ENCODE data around the gene RNGTT.

Gene RNGTT

DNA sequence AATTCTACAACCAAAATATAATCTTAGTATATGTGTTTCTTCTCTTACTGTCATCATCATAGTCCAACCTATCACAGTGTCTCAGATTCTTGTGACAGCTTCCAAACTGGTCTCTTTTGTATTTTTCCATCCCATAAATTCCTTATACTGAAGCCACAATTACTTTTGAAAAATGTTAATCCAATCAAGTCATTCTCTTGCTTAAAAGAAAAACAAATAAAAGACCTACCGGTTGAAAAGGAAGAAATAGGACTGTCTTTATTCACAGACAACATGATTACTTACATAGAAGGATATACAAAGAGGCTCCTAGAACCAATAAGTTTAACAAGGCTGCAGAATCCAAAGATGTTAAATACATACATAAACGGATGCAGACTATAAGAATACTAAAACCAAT, 339.9 kb downstream of the RNGTT start:
- no peaks in the 10 kb centered on the region for H3K4me1 ChIP-seq
- no peak overlapping the region for H2AFZ ChIP-seq
- H3K36me3 ChIP-seq (ENCODE audit: control insufficient read depth, insufficient read depth, low read length), result no peaks in the 10 kb centered on the region
- no peaks in the 10 kb centered on the region for H3K9me3 ChIP-seq (ENCODE audit: control insufficient read depth, low read length)
- H3K4me3 ChIP-seq (ENCODE audit: low read depth, low read length), result no peak overlapping the region
- H3K4me2 ChIP-seq (ENCODE audit: low read length), result no peak overlapping the region
- H3K9ac ChIP-seq, result no peak overlapping the region
- TF ChIP-seq, protein P1, sequence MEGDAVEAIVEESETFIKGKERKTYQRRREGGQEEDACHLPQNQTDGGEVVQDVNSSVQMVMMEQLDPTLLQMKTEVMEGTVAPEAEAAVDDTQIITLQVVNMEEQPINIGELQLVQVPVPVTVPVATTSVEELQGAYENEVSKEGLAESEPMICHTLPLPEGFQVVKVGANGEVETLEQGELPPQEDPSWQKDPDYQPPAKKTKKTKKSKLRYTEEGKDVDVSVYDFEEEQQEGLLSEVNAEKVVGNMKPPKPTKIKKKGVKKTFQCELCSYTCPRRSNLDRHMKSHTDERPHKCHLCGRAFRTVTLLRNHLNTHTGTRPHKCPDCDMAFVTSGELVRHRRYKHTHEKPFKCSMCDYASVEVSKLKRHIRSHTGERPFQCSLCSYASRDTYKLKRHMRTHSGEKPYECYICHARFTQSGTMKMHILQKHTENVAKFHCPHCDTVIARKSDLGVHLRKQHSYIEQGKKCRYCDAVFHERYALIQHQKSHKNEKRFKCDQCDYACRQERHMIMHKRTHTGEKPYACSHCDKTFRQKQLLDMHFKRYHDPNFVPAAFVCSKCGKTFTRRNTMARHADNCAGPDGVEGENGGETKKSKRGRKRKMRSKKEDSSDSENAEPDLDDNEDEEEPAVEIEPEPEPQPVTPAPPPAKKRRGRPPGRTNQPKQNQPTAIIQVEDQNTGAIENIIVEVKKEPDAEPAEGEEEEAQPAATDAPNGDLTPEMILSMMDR (IDR thresholded peaks at IDR 0.05), result no peak
- H3K27me3 ChIP-seq (ENCODE audit: control insufficient read depth, insufficient read depth, low read length), result no peaks in the 10 kb centered on the region
- H3K79me2 ChIP-seq, result no peaks in the 10 kb centered on the region
- no peak overlapping the region for H3K27ac ChIP-seq

DNA sequence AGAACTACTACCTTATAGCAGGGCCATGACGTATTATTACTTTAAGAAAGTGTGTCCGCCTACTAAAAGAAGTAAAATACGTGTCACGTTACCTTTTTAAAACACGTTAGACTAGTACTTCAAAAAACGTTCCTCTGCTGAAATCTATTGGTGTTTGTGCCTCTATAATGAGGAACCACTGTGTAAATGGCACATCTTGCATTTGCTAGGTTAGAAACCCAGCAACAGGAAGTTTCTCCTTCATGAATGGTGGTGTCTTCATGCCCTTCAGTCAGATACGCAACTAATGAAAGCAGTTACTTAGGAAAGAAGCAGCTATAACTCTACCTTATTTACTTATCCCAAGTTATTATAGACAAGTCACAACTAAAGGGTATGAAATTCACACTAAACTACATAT, 343.5 kb downstream of the RNGTT start:
- H3K79me2 ChIP-seq, result no peaks in the 10 kb centered on the region
- H3K9ac ChIP-seq, result no peak overlapping the region
- no peak overlapping the region for H3K27ac ChIP-seq
- H3K9me3 ChIP-seq (ENCODE audit: control insufficient read depth, low read length), result no peaks in the 10 kb centered on the region
- TF ChIP-seq, protein P1 (IDR thresholded peaks at IDR 0.05), result no peak
- no peak overlapping the region for H2AFZ ChIP-seq
- H3K4me2 ChIP-seq (ENCODE audit: low read length), result no peak overlapping the region
- H3K36me3 ChIP-seq (ENCODE audit: control insufficient read depth, insufficient read depth, low read length), result no peaks in the 10 kb centered on the region
- H3K4me3 ChIP-seq (ENCODE audit: low read depth, low read length), result no peak overlapping the region
- no peaks in the 10 kb centered on the region for H3K4me1 ChIP-seq
- no peaks in the 10 kb centered on the region for H3K27me3 ChIP-seq (ENCODE audit: control insufficient read depth, insufficient read depth, low read length)

DNA sequence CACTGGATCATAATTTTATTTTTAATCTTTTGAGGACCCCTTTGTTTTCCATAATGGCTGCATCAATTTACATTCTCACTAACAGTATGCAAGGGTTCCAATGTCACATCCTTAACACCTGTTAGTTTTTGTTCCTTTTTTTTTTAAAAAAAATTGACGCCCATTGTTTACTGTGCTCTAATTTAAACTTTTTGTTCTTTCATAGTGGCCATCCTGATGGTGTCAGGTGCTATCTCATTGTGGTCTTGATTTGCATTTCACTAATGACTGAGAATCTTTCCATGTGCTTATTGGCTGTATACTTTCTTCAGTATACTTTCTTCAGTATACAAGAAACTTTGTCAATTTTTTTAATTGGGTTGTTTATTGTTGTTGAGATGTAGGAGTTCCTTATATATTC, 347.0 kb downstream of the RNGTT start:
- Histone ChIP-seq H3K4me3 (ENCODE audit: low read depth, low read length) (no peak overlapping the region), H3K27me3 (ENCODE audit: control insufficient read depth, insufficient read depth, low read length) (no peaks in the 10 kb centered on the region), H3K9me3 (ENCODE audit: control insufficient read depth, low read length) (no peaks in the 10 kb centered on the region), H3K9ac (no peak overlapping the region), H3K36me3 (ENCODE audit: control insufficient read depth, insufficient read depth, low read length) (no peaks in the 10 kb centered on the region), H3K4me2 (ENCODE audit: low read length) (no peak overlapping the region), H3K4me1 (no peaks in the 10 kb centered on the region), H2AFZ (no peak overlapping the region), H3K27ac (no peak overlapping the region), H3K79me2 (no peaks in the 10 kb centered on the region)
- TF ChIP-seq, protein P1 (IDR thresholded peaks at IDR 0.05), result no peak

DNA sequence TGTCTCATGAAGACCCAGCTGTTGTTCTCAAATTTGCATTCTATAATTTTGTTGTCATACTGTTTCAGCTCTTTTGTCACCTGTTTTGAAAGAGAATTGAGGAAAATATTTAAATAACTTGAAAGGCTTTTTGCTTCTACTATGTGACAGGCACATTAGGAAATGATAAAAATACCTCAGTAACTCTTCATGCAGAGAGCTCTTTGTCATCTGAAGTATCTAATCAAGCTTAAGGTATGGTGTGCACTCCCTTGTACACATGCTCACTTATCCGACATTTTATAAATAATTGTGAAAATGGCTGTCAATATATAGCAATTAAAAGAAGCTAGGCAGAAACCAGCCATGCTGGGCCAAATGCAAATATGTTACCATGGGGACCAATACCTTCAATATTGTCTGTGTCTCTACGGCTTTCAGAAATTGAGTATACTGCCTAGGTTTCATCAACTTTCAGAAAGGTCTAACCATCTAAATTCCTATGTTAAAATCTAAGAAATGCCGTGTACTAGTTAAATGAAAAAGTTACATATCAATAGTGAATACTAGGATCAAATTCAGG, 349.0 kb downstream of the RNGTT start:
- Histone ChIP-seq H3K9me3 (ENCODE audit: control insufficient read depth, low read length) (no peaks in the 10 kb centered on the region), H3K27me3 (ENCODE audit: control insufficient read depth, insufficient read depth, low read length) (no peaks in the 10 kb centered on the region), H3K79me2 (no peaks in the 10 kb centered on the region), H2AFZ (no peak overlapping the region), H3K4me1 (no peaks in the 10 kb centered on the region), H3K4me3 (ENCODE audit: low read depth, low read length) (no peak overlapping the region), H3K27ac (no peak overlapping the region), H3K36me3 (ENCODE audit: control insufficient read depth, insufficient read depth, low read length) (no peaks in the 10 kb centered on the region), H3K9ac (no peak overlapping the region), H3K4me2 (ENCODE audit: low read length) (no peak overlapping the region)
- TF ChIP-seq, protein P1 (IDR thresholded peaks at IDR 0.05), result no peak

DNA sequence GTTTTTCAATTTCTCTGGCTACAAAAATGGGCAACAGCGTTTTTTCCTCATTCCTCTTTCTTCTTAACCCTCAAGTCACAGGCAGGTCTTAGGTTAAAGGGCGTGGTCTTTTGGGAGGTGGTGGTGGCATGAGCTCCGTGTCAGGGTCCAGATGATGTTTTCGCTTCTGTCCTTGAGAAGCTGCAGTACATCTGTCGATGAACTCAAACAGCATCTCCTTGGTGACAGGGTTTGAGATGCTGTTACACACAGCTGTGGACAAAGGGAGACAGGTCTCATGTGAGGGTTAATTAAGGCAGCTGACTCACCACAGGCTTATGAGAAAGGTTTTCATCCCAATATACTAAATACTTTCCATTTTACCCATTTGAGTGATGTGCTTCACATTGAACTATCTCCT, 350.8 kb downstream of the RNGTT start:
- Histone ChIP-seq H3K36me3 (ENCODE audit: control insufficient read depth, insufficient read depth, low read length) (no peaks in the 10 kb centered on the region), H3K9ac (no peak overlapping the region), H3K4me2 (ENCODE audit: low read length) (no peak overlapping the region), H3K27me3 (ENCODE audit: control insufficient read depth, insufficient read depth, low read length) (no peaks in the 10 kb centered on the region), H2AFZ (no peak overlapping the region), H3K79me2 (no peaks in the 10 kb centered on the region), H3K27ac (no peak overlapping the region), H3K9me3 (ENCODE audit: control insufficient read depth, low read length) (no peaks in the 10 kb centered on the region), H3K4me1 (no peaks in the 10 kb centered on the region), H3K4me3 (ENCODE audit: low read depth, low read length) (no peak overlapping the region)
- TF ChIP-seq, protein P1 (IDR thresholded peaks at IDR 0.05), result no peak

All from parathyroid adenoma (tissue), 2 donors.